Mammary epithelial cell (primary cell): ENCODE measurements around the gene NOC2L.

Source experiments
- CTCF ChIP-seq, 2 donors: IDR thresholded peaks in 1 of 2; conservative IDR thresholded peaks in 1 of 2; 2 replicates each; pipeline ENCODE4 v1.5.1; 2011 to 2012; ENCODE audit warnings: inconsistent platforms in 2 of 2, low read length in 2 of 2, mild to moderate bottlenecking in 2 of 2, control low read depth in 1 of 2, low read depth in 1 of 2; ENCODE audit not compliant: insufficient read depth in 1 of 2; ENCODE audit errors: extremely low read depth in 1 of 2
- EZH2 ChIP-seq: IDR thresholded peaks from 2 replicates; pipeline ENCODE4 v1.6.1; 2012; ENCODE audit warnings: low read length, inconsistent platforms, borderline replicate concordance

GRCh38 chr1:973459-974292 lies 14.6 kb upstream of the NOC2L start:
- TF ChIP-seq CTCF (conservative IDR thresholded peaks at IDR 0.05 in 1 of 2, IDR thresholded peaks at IDR 0.05 in 1 of 2; ENCODE audit: extremely low read depth in 1 of 2, insufficient read depth in 1 of 2, low read depth in 1 of 2, low read length in 2 of 2) (no peak), EZH2 (no peak)
